B cell (primary cell): ENCODE measurements around the gene CLIP2.

Experiments used
- EZH2 ChIP-seq: IDR thresholded peaks from 2 replicates; pipeline ENCODE4 v1.6.1; 2012; ENCODE audit warnings: borderline replicate concordance, low read depth, mild to moderate bottlenecking, moderate library complexity, low read length; ENCODE audit not compliant: insufficient read depth, poor library complexity, severe bottlenecking
- TF ChIP-seq, protein P1 (sequence below): fragments of 200-600 bp; IDR thresholded peaks from one replicate; pipeline ENCODE4 v1.8.0; 2022; ENCODE audit warnings: antibody characterized with exemption, mild to moderate bottlenecking

DNA sequence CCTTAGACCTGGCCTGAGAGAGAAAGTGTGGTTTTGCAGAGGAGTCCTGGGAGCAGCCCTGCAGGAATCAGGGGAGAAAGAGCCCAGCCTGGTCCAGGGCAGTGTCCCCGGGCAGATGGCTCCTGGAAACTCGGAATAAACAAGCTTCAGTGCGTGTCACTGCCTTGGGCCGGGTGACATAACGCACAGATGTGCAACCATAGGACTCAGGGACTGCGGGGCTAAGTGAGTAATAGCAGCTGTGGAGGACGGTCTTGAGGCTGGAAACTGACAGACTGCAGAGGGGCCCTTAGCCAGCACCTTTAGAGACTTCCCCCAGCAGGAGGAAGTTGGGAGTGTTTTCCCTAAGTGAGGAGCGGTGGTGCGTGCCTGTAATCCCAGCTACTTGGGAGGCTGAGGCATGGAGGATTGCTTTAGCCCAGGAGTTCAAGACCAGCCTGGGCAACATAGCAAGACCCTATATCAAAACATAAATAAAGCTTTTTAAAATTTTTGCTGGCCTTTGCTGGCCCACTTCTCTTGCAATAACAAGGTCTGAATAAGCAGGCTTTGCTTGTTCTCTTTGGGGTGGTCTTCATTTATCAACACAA lies 5.3 kb upstream of the CLIP2 start:
- TF ChIP-seq, protein P1, sequence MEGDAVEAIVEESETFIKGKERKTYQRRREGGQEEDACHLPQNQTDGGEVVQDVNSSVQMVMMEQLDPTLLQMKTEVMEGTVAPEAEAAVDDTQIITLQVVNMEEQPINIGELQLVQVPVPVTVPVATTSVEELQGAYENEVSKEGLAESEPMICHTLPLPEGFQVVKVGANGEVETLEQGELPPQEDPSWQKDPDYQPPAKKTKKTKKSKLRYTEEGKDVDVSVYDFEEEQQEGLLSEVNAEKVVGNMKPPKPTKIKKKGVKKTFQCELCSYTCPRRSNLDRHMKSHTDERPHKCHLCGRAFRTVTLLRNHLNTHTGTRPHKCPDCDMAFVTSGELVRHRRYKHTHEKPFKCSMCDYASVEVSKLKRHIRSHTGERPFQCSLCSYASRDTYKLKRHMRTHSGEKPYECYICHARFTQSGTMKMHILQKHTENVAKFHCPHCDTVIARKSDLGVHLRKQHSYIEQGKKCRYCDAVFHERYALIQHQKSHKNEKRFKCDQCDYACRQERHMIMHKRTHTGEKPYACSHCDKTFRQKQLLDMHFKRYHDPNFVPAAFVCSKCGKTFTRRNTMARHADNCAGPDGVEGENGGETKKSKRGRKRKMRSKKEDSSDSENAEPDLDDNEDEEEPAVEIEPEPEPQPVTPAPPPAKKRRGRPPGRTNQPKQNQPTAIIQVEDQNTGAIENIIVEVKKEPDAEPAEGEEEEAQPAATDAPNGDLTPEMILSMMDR = no peak
- TF ChIP-seq EZH2 = no peak
